ENCODE data around the gene HPSE. TPM values are rescaled to one million over a fixed set of nuclear protein-coding genes. Genes with fewer than 3 reads are reported as not detected.

HPSE gene
- total and polyA plus RNA-seq, 2 of the 13 experiments (the other 11 are each of a cell fraction or from before 2014, with no cell fraction given): not detected

GRCh38 chr4:83284193-83285054, 50.2 kb downstream of the HPSE start, which contains the start of gene COQ2 (continued):
- TF ChIP-seq CEBPZ (IDR thresholded peaks at IDR 0.05; ENCODE audit: low read length): no peak
- peak; percentile 70; the same call in 1 of the 2 replicates for TF ChIP-seq ZBTB43 (CRISPR knock-in tag; conservative IDR thresholded peaks at IDR 0.05)
- TF ChIP-seq, protein P1, sequence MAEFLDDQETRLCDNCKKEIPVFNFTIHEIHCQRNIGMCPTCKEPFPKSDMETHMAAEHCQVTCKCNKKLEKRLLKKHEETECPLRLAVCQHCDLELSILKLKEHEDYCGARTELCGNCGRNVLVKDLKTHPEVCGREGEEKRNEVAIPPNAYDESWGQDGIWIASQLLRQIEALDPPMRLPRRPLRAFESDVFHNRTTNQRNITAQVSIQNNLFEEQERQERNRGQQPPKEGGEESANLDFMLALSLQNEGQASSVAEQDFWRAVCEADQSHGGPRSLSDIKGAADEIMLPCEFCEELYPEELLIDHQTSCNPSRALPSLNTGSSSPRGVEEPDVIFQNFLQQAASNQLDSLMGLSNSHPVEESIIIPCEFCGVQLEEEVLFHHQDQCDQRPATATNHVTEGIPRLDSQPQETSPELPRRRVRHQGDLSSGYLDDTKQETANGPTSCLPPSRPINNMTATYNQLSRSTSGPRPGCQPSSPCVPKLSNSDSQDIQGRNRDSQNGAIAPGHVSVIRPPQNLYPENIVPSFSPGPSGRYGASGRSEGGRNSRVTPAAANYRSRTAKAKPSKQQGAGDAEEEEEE (CRISPR knock-in tag; IDR thresholded peaks at IDR 0.05; ENCODE audit: borderline replicate concordance): no peak
- TF ChIP-seq TARDBP (CRISPR knock-in tag; IDR thresholded peaks at IDR 0.05): no peak
- TF ChIP-seq ZSCAN12 (CRISPR knock-in tag; IDR thresholded peaks at IDR 0.05): 0 out of 2 replicates have a peak, but pooled peaks have one; percentile 74
- TF ChIP-seq EEA1 (CRISPR knock-in tag; IDR thresholded peaks at IDR 0.05; ENCODE audit: borderline replicate concordance): peak; percentile 61; the same call in 1 of the 2 replicates
- TF ChIP-seq TGIF2 (CRISPR knock-in tag; IDR thresholded peaks at IDR 0.05): 0 out of 2 replicates have a peak, but pooled peaks have one; percentile 53
- TF ChIP-seq YY1 (IDR thresholded peaks at IDR 0.05; ENCODE audit: insufficient read depth, insufficient replicate concordance, low read depth, low read length): peak; percentile 89
- no peak for TF ChIP-seq KDM3A (CRISPR knock-in tag; IDR thresholded peaks at IDR 0.05; ENCODE audit: low read depth)
- TF ChIP-seq ZNF512 (CRISPR knock-in tag; IDR thresholded peaks at IDR 0.05): no peak
- TF ChIP-seq, protein P2, sequence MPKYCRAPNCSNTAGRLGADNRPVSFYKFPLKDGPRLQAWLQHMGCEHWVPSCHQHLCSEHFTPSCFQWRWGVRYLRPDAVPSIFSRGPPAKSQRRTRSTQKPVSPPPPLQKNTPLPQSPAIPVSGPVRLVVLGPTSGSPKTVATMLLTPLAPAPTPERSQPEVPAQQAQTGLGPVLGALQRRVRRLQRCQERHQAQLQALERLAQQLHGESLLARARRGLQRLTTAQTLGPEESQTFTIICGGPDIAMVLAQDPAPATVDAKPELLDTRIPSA (CRISPR knock-in tag; IDR thresholded peaks at IDR 0.05; ENCODE audit: borderline replicate concordance): no peak
- 0 out of 2 replicates have a peak, but pooled peaks have one; percentile 14 for TF ChIP-seq ZBTB26 (CRISPR knock-in tag; IDR thresholded peaks at IDR 0.05; ENCODE audit: borderline replicate concordance)
- peak; percentile 69; the same call in 1 of the 2 replicates for TF ChIP-seq HINFP (CRISPR knock-in tag; IDR thresholded peaks at IDR 0.05; ENCODE audit: low read depth)
- TF ChIP-seq EHMT2 (IDR thresholded peaks at IDR 0.05; ENCODE audit: borderline replicate concordance, low read depth, low read length): no peak
- no peak for TF ChIP-seq NBN (conservative IDR thresholded peaks at IDR 0.05)

All from HepG2 (cell line).